Measurements from ENCODE around the gene CREBZF.

Gene CREBZF

DNA sequence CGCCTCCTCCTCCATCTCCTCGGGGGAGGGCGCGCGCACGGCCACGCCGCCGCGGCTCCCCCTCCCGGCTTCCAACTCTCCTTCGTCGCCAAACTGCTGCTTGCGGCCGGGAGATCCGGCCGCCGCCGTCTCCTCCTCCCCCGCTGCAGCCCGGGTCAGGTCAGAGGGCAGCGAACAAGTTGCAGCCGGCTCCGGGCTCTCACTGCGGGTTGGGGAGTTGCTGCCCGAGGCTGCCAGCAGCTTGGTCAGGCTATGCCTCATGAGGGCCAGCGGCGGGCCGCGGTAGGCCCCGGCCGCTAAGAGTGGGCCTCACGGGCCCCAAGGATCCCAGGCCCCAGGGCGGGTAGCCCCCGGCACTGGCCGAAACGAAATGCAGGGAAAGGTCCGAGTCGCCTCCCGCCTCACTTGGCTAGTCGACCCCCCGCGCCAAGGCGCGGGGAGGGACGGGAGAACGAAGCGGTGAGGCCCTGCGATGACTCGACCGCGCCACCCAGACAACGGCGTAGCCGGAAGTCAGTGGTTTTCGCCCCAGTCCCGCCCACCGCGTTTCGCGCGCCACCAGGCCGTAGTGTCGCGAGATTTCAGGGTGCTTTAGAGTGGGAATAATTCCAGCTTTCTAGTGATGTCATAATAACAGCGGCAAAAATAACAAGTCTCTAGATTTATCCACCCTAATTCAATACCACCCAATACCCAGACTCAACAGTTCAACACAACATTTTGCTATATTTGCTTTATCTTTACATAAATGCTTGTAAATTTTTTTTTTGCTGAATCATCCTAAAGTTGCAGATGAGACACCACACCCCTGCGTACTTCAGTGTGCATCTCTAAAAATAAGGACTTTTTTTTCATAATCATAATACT lies at the start of gene CREBZF:
TSS of gene CREBZF (minus strand) at position 515 of the 867 bp plus-strand sequence. CDS start at position 261, 254 bp downstream.
- peak; percentile 83 to 85 for ATAC-seq

- ATAC-seq, result no peak
Observed at GRCh38 chr11:85712953-85713352, 48.0 kb upstream of the CREBZF start.

GRCh38 chr11:85710917-85711316 lies 46.0 kb upstream of the CREBZF start:
- ATAC-seq, result no peak

- ATAC-seq, result no peak
Observed at GRCh38 chr11:85709941-85710702, 45.2 kb upstream of the CREBZF start.

- no peak for ATAC-seq
Observed at GRCh38 chr11:85705800-85706199, 40.9 kb upstream of the CREBZF start.

DNA sequence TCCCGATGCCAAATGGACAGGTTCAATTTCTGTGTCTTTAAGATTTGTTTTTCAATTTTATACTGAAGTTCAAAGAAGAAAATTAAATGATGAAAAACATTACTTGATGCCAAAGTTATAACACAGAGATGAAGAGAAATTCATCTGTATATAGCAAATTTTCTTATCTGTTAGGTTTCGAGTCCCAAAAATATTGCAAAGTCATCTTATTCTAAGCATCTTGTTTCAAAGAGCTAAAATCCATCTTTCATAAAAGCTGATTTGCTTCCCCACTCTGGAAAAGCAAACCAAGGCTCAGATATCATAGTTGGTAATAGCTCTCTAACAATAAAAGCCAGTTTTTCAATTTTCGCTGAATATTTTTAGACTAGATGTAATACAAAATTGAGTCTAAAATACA lies 40.0 kb upstream of the CREBZF start:
- no peak for ATAC-seq

DNA sequence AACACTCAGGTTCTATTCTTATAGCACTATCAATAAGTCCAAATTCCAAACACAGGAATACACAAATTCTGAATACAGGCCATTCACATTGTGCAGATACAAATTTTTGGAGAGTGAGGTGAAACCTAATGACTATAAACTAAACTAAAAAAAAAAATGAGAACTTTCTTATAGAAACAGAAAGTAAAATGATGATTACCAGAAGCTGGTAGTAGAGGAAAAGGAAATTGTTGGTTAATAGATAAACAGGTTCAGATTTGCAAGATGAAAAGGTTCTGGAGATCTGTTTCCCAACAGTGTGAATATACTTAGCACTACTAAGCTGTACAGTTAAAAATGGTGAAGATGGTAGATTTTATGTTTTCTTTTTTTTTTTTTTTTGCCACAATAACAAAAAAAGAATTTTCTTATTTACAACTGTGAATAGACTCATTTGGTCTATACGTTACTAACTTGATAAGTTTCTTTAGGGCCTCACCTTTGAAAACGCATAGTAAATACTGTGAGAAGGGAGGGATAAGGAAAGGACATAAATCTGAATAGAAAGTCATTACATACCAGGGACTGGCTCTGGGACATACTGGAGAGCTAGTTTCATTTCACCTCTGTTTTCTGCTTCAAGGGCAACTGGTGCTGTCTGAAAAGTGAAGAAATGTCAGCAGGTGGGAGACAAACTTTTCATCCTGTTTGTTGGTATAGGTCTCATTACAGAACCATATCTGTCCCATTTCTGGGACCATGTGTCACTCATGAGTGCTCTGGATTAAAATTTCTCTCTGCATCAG lies 35.2 kb upstream of the CREBZF start:
- peak; percentile 55 to 58 for ATAC-seq

DNA sequence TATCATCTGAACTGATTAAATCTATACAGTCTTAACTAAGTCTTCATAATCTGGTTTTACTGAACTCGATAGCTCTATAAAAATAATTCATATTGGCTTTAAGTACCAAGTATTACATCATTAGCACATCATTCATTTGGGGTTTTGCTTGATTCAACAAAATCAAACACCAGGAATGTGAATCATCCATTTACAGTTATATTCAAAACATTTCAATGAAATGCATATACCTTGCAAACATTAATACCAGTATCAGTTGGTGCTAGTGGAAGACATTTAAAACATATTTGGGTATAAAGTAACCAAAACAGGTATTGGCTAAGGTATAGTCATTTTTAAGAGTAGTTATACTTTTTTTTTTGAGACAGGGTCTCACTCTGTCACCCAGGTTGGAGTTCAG lies 33.3 kb upstream of the CREBZF start:
- peak; percentile 47 to 63 for ATAC-seq

GRCh38 chr11:85697747-85698146 lies 32.8 kb upstream of the CREBZF start:
- ATAC-seq, result peak; percentile 39 to 46

- no peak for ATAC-seq
Observed at GRCh38 chr11:85695546-85695945, 30.6 kb upstream of the CREBZF start.

DNA sequence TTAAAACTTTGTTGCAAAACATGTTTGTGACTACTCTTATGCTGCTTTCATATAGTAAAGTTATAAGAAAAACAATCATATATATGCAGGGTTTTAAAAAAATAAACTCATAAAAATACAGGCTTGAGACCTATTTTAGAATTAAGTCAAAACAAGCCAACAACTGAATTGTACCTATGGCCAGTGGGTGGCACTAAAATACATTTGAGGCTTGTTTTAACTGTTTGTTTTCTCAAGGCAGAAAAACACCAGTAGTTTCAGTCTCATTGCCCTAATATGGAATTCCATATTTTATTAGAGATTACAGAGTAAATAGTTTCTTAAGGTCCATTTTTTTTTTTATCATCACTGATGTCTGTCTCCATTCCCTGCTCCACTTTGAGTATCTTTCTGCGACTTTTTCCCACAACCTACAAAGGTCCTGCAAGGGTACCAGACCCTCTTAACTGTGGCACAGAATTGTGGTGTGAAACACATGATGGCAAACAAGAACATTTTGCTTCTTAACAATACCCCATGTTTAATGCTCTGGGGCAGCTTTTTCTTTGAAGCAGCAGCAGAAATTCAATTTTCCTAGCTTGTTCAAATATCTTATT lies 29.6 kb upstream of the CREBZF start:
- ATAC-seq, result no peak

- ATAC-seq, result no peak
Observed at GRCh38 chr11:85685820-85686459, 21.0 kb upstream of the CREBZF start, which contains the start of gene CCDC89. CCDC89 (minus strand) TSS chr11:85686195; CDS start chr11:85686130, 65 bp downstream.

- ATAC-seq, result no peak
Observed at GRCh38 chr11:85685125-85685819, 20.3 kb upstream of the CREBZF start.

DNA sequence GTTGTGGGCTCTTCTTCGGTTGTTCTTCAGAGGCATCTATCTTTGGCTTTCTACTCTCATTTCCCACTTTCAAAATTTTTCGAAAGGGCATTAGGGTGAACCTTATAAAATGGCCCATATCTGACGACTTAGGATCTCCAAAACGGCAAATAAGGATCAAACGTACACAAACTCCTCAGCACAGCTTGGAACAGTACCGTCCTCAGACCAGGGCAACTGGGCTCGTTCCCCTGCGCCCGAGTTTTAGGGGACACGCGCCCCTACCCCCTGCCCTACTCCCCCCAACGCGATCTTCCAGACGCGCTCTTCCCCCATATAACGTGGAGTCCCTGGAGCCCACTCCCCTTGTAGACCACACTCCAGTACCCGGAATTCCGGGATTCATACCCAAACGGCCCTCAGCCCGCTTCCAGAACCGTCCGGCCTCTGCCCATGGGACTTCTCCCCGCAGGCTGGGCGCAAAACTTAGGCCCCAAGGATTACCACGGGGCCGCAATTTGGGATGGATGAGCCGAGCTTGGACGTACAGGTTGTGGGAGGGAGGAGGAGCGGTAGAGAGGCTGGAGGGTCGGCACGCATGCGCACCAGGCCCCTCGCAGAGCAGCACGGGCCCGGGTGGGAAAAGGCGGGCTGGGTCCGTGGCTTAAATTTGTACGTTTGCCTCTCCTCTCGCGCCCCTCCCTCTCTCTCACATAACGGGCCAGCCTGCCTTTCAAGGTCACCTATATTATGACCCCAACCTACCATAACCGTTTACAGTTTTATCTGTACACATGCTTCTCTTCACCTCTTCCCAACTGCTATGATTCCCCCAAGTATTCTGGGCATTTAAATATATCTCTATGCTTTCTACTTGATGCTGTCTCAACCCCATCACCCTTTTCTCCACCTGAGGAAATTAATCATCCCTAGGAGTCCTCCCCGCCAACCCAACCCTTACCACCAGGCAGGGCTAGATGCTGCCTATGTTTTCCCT lies 17.7 kb upstream of the CREBZF start:
- ATAC-seq, result peak; percentile 73 to 77

DNA sequence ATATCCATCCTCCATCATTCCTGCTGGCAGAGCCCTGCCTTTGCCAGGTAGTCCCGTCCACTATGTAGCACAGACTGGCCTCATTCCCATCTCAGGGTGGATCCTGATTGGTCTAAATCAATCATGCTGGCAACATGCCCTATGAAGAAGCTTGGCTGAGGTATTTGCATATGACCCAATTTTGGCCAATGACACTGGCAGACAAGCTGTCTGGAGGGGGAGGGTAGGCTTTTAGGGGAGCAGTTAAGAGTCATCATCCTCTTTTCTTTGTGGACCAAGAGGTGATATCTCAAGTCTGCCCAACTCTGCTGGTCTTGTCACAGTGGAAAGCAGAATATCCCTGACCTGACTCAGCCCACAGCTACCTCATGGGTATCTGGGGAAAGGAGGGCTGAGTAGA lies 16.0 kb upstream of the CREBZF start:
- ATAC-seq, result peak in 1 of 2 donors; percentile 20

DNA sequence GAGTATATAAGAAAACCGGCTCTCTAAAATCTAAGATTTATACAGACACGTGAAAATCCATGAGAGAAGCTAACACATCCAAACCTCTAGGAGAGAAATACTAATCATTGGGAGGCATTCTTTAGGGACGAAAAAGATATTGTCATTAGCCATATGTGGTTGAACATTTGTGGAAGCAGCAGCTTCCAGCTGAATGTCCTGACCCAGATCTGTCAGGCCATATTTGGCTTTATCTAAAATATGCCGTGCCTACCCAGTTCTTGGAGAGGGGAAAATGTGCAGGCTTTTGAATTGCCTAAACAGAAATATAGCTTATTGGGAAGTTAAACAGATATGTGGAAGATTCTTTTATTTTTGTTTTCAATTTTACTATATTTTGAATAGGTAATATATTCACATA lies 14.6 kb upstream of the CREBZF start:
- ATAC-seq, result no peak

- peak; percentile 55 to 60 for ATAC-seq
Observed at GRCh38 chr11:85673393-85673792, 8.5 kb upstream of the CREBZF start.

GRCh38 chr11:85672105-85672902 lies 7.4 kb upstream of the CREBZF start:
- ATAC-seq, result no peak

Measured in activated CD4-positive, CD25-positive, alpha-beta regulatory T cell treated with anti-CD3 and anti-CD28 coated beads, Interleukin-2, amount 50 U/mL, for 24 hours (primary cell).